T-helper 17 cell (primary cell): Measurements from ENCODE around the gene TENM4. TPM values are rescaled to one million over a fixed set of nuclear protein-coding genes. Genes with fewer than 3 reads are reported as not detected.

Experiments
- ATAC-seq: fragments of 150-1000 bp; cut with Tn5 transposase; 2 replicates; pipeline ENCODE4 v1.10.0; 2021; ENCODE audit warnings: mild to moderate bottlenecking, moderate library complexity
- DNase-seq, 3 donors: peaks; one replicate each; pipeline versions ENCODE4 v3.0.0 to v3.0.0-alpha.2; 2020 to 2021
- H3K9me3 ChIP-seq: one replicate; pipeline ENCODE4 v1.7.0; 2013; ENCODE audit warnings: low read length, mild to moderate bottlenecking; ENCODE audit not compliant: control insufficient read depth, poor library complexity, severe bottlenecking
- H3K27ac Mint-ChIP-seq: one replicate; pipeline ENCODE4 v1.8.0; 2022; ENCODE audit warnings: mild to moderate bottlenecking, moderate library complexity, mixed read lengths
- H3K27me3 Mint-ChIP-seq: one replicate; pipeline ENCODE4 v1.8.0; 2022; ENCODE audit warnings: mixed read lengths
- H3K36me3 Mint-ChIP-seq: one replicate; pipeline ENCODE4 v1.8.0; 2022; ENCODE audit warnings: low read depth, mixed read lengths
- H3K4me1 Mint-ChIP-seq: one replicate; pipeline ENCODE4 v1.8.0; 2022; ENCODE audit warnings: mild to moderate bottlenecking, mixed read lengths
- H3K4me3 Mint-ChIP-seq: one replicate; pipeline ENCODE4 v1.8.0; 2022; ENCODE audit warnings: mild to moderate bottlenecking, moderate library complexity, mixed read lengths
- total RNA-seq, 4 donors: library from RNA in 2 of 4; stranded (reverse) in 2 of 4; gene quantifications; one replicate each; pipeline ENCODE4 v1.2.3 and lab custom pipeline; 2022 to 2026

TENM4 gene
- total RNA-seq, 2 donors from 2014 or later = 0.31 to 0.97 TPM

- Mint-ChIP-seq H3K27ac (no peak overlapping the region), H3K27me3 (peaks cover 41% of the 10 kb centered on the region), H3K4me1 (no peaks in the 10 kb centered on the region), H3K4me3 (no peak overlapping the region), H3K36me3 (no peaks in the 10 kb centered on the region)
- no peak for DNase-seq
- no peaks in the 10 kb centered on the region for H3K9me3 ChIP-seq
- no peak for ATAC-seq
These were observed 698.4 kb downstream of the TENM4 start for GRCh38 chr11:78742430-78742829.

GRCh38 chr11:78741741-78742140 is 699.1 kb downstream of the TENM4 start:
- H3K4me3 Mint-ChIP-seq = no peak overlapping the region
- DNase-seq = no peak
- H3K27ac Mint-ChIP-seq = no peak overlapping the region
- H3K9me3 ChIP-seq = no peaks in the 10 kb centered on the region
- H3K36me3 Mint-ChIP-seq = no peaks in the 10 kb centered on the region
- no peak for ATAC-seq
- H3K27me3 Mint-ChIP-seq = peaks cover 36% of the 10 kb centered on the region
- no peaks in the 10 kb centered on the region for H3K4me1 Mint-ChIP-seq

GRCh38 chr11:78740199-78741071 is 700.4 kb downstream of the TENM4 start:
- DNase-seq = no peak
- H3K27ac Mint-ChIP-seq = no peak overlapping the region
- no peak overlapping the region for H3K4me3 Mint-ChIP-seq
- H3K9me3 ChIP-seq = no peaks in the 10 kb centered on the region
- no peaks in the 10 kb centered on the region for H3K4me1 Mint-ChIP-seq
- ATAC-seq = no peak
- H3K27me3 Mint-ChIP-seq = peaks cover 35% of the 10 kb centered on the region
- H3K36me3 Mint-ChIP-seq = no peaks in the 10 kb centered on the region

GRCh38 chr11:78737891-78738290 is 702.9 kb downstream of the TENM4 start:
- Mint-ChIP-seq H3K4me1 (no peaks in the 10 kb centered on the region), H3K4me3 (no peak overlapping the region), H3K36me3 (no peaks in the 10 kb centered on the region), H3K27me3 (peaks cover 27% of the 10 kb centered on the region), H3K27ac (no peak overlapping the region)
- ATAC-seq (no peak), DNase-seq (no peak)
- no peaks in the 10 kb centered on the region for H3K9me3 ChIP-seq

- no peaks in the 10 kb centered on the region for H3K36me3 Mint-ChIP-seq
- no peaks in the 10 kb centered on the region for H3K9me3 ChIP-seq
- H3K4me1 Mint-ChIP-seq = no peaks in the 10 kb centered on the region
- H3K27ac Mint-ChIP-seq = no peak overlapping the region
- no peak for ATAC-seq
- DNase-seq = no peak
- H3K4me3 Mint-ChIP-seq = no peak overlapping the region
- H3K27me3 Mint-ChIP-seq = peaks cover 23% of the 10 kb centered on the region
These were observed 703.5 kb downstream of the TENM4 start for GRCh38 chr11:78737301-78737700.

GRCh38 chr11:78735711-78736110 is 705.1 kb downstream of the TENM4 start:
- ATAC-seq = no peak
- no peak for DNase-seq
- no peaks in the 10 kb centered on the region for H3K4me1 Mint-ChIP-seq

GRCh38 chr11:78733031-78733430 is 707.8 kb downstream of the TENM4 start:
- no peak overlapping the region for H3K27ac Mint-ChIP-seq
- no peaks in the 10 kb centered on the region for H3K36me3 Mint-ChIP-seq
- ATAC-seq (no peak), DNase-seq (no peak)
- H3K27me3 Mint-ChIP-seq = peaks cover 43% of the 10 kb centered on the region
- H3K4me3 Mint-ChIP-seq = no peak overlapping the region
- no peaks in the 10 kb centered on the region for H3K9me3 ChIP-seq
- H3K4me1 Mint-ChIP-seq = peaks cover 4% of the 10 kb centered on the region

More at GRCh38 chr11:78735711-78736110, 705.1 kb downstream of the TENM4 start:
- Mint-ChIP-seq H3K27ac (no peak overlapping the region), H3K4me3 (no peak overlapping the region), H3K27me3 (peaks cover 25% of the 10 kb centered on the region), H3K36me3 (no peaks in the 10 kb centered on the region)
- no peaks in the 10 kb centered on the region for H3K9me3 ChIP-seq

GRCh38 chr11:78732246-78732645 is 708.6 kb downstream of the TENM4 start:
- peaks cover 43% of the 10 kb centered on the region for H3K27me3 Mint-ChIP-seq
- no peak overlapping the region for H3K4me3 Mint-ChIP-seq
- ATAC-seq (no peak), DNase-seq (no peak)
- no peaks in the 10 kb centered on the region for H3K36me3 Mint-ChIP-seq
- no peak overlapping the region for H3K27ac Mint-ChIP-seq
- H3K9me3 ChIP-seq = no peaks in the 10 kb centered on the region
- H3K4me1 Mint-ChIP-seq = peaks cover 4% of the 10 kb centered on the region

- no peaks in the 10 kb centered on the region for H3K36me3 Mint-ChIP-seq
- H3K4me1 Mint-ChIP-seq = peaks cover 4% of the 10 kb centered on the region
- no peak overlapping the region for H3K4me3 Mint-ChIP-seq
- H3K27me3 Mint-ChIP-seq = peaks cover 36% of the 10 kb centered on the region
- no peak for DNase-seq
- H3K27ac Mint-ChIP-seq = no peak overlapping the region
- no peak for ATAC-seq
- no peaks in the 10 kb centered on the region for H3K9me3 ChIP-seq
These were observed 709.8 kb downstream of the TENM4 start for GRCh38 chr11:78731027-78731426.

- H3K9me3 ChIP-seq = no peaks in the 10 kb centered on the region
- Mint-ChIP-seq H3K4me1 (peaks cover 4% of the 10 kb centered on the region), H3K36me3 (no peaks in the 10 kb centered on the region), H3K27me3 (peaks cover 41% of the 10 kb centered on the region), H3K4me3 (no peak overlapping the region), H3K27ac (no peak overlapping the region)
- ATAC-seq (no peak), DNase-seq (no peak)
These were observed 710.5 kb downstream of the TENM4 start for GRCh38 chr11:78730267-78730824.

GRCh38 chr11:78727816-78728215 is 713.0 kb downstream of the TENM4 start:
- no peak for ATAC-seq
- Mint-ChIP-seq H3K4me1 (peaks cover 6% of the 10 kb centered on the region), H3K27me3 (peaks cover 61% of the 10 kb centered on the region), H3K36me3 (no peaks in the 10 kb centered on the region), H3K27ac (no peak overlapping the region), H3K4me3 (no peak overlapping the region)
- H3K9me3 ChIP-seq = no peaks in the 10 kb centered on the region
- no peak for DNase-seq

GRCh38 chr11:78725200-78725599 is 715.6 kb downstream of the TENM4 start:
- no peak overlapping the region for H3K27ac Mint-ChIP-seq
- H3K36me3 Mint-ChIP-seq = no peaks in the 10 kb centered on the region
- H3K4me3 Mint-ChIP-seq = no peak overlapping the region
- H3K27me3 Mint-ChIP-seq = peaks cover 57% of the 10 kb centered on the region
- ATAC-seq (no peak), DNase-seq (no peak)
- no peaks in the 10 kb centered on the region for H3K9me3 ChIP-seq
- H3K4me1 Mint-ChIP-seq = peaks cover 6% of the 10 kb centered on the region

GRCh38 chr11:78722786-78723185 is 718.0 kb downstream of the TENM4 start:
- H3K9me3 ChIP-seq = no peaks in the 10 kb centered on the region
- no peak for ATAC-seq
- no peak overlapping the region for H3K27ac Mint-ChIP-seq
- H3K27me3 Mint-ChIP-seq = peaks cover 52% of the 10 kb centered on the region
- no peak for DNase-seq
- no peak overlapping the region for H3K4me3 Mint-ChIP-seq
- no peaks in the 10 kb centered on the region for H3K36me3 Mint-ChIP-seq
- H3K4me1 Mint-ChIP-seq = peaks cover 4% of the 10 kb centered on the region
